Osteoblast (primary cell): ENCODE results near the gene BTBD6. TPM values are rescaled to one million over a fixed set of nuclear protein-coding genes. Genes with fewer than 3 reads are reported as not detected.

Experiments
- DNase-seq: peaks from one replicate; pipeline ENCODE4 v3.0.0; 2011; ENCODE audit warnings: low spot score, mixed read lengths; ENCODE audit not compliant: insufficient read length; ENCODE audit errors: missing footprints
- H2AFZ ChIP-seq: 2 replicates; pipeline ENCODE4 v1.6.0; 2011; ENCODE audit warnings: mild to moderate bottlenecking, low read length
- H3K27ac ChIP-seq: 2 replicates; pipeline ENCODE4 v1.5.1; 2011; ENCODE audit warnings: mild to moderate bottlenecking, low read depth, low read length, moderate library complexity
- H3K27me3 ChIP-seq: 2 replicates; pipeline ENCODE4 v1.6.0; 2012; ENCODE audit warnings: mild to moderate bottlenecking, control low read depth, inconsistent platforms, low read length, moderate library complexity; ENCODE audit not compliant: insufficient read depth
- H3K36me3 ChIP-seq: 2 replicates; pipeline ENCODE4 v1.5.1; 2011; ENCODE audit warnings: mild to moderate bottlenecking, low read length, control low read depth, moderate library complexity; ENCODE audit not compliant: insufficient read depth
- H3K4me1 ChIP-seq: 2 replicates; pipeline ENCODE4 v1.5.1; 2011; ENCODE audit warnings: mild to moderate bottlenecking, low read length, control low read depth, moderate library complexity; ENCODE audit not compliant: insufficient read depth
- H3K4me2 ChIP-seq: 2 replicates; pipeline ENCODE4 v1.6.0; 2011; ENCODE audit warnings: mild to moderate bottlenecking, low read length; ENCODE audit not compliant: insufficient read depth
- H3K4me3 ChIP-seq: fragments of 200-600 bp; sonication (generic); 3 replicates; pipeline ENCODE4 v1.5.1; 2012; ENCODE audit warnings: mild to moderate bottlenecking, low read length, inconsistent platforms; ENCODE audit not compliant: insufficient read depth
- H3K79me2 ChIP-seq: 2 replicates; pipeline ENCODE4 v1.6.0; 2012; ENCODE audit warnings: mild to moderate bottlenecking, low read length, control low read depth, inconsistent platforms; ENCODE audit not compliant: insufficient read depth
- H3K9me3 ChIP-seq: 2 replicates; pipeline ENCODE4 v1.5.1; 2011; ENCODE audit warnings: low read depth, low read length, control low read depth
- H4K20me1 ChIP-seq: 2 replicates; pipeline ENCODE4 v1.6.0; 2012; ENCODE audit warnings: mild to moderate bottlenecking, low read length, control low read depth; ENCODE audit not compliant: insufficient read depth
- total RNA-seq: library from RNA; depleted of rRNA; stranded (reverse); fragments of >200 nt; gene quantifications from 2 replicates; pipeline ENCODE4 v1.2.3, GENCODE V29; 2012
- TF ChIP-seq, protein P1 (sequence below): IDR thresholded peaks from 2 replicates; pipeline ENCODE4 v1.5.1; 2011; ENCODE audit warnings: mild to moderate bottlenecking, low read depth, low read length, moderate library complexity; ENCODE audit errors: extremely low read depth

BTBD6 gene
- total RNA-seq, 1 donor, result 54.3 TPM

DNA sequence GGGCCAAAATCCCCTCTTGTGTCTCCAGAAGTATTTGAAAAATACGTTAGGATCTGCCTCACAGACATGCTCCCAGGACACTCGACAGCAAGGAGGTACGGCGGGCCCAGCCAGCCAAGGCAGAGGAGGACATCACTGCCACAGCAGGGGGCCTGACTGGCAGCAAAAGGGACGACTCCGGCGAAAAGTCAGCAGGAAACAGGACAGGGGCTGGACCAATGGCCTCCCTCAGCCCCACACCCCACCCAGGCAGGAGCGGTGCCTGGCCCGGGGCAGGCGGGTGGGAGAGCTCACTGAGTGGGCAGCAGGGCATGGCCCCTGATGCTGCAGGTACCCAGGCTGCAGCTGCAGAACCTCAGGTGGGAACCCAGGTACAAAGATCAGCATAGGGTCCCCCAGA is 34.7 kb downstream of the BTBD6 start:
- H3K4me3 ChIP-seq, result no peak overlapping the region
- H3K4me1 ChIP-seq, result no peaks in the 10 kb centered on the region
- H3K79me2 ChIP-seq, result peaks cover 59% of the 10 kb centered on the region
- no peak overlapping the region for H3K4me2 ChIP-seq
- no peak overlapping the region for H3K27ac ChIP-seq
- H3K36me3 ChIP-seq, result no peaks in the 10 kb centered on the region
- H2AFZ ChIP-seq, result no peak overlapping the region
- no peaks in the 10 kb centered on the region for H3K27me3 ChIP-seq
- peak; percentile 79 for DNase-seq
- no peaks in the 10 kb centered on the region for H3K9me3 ChIP-seq
- TF ChIP-seq, protein P1, sequence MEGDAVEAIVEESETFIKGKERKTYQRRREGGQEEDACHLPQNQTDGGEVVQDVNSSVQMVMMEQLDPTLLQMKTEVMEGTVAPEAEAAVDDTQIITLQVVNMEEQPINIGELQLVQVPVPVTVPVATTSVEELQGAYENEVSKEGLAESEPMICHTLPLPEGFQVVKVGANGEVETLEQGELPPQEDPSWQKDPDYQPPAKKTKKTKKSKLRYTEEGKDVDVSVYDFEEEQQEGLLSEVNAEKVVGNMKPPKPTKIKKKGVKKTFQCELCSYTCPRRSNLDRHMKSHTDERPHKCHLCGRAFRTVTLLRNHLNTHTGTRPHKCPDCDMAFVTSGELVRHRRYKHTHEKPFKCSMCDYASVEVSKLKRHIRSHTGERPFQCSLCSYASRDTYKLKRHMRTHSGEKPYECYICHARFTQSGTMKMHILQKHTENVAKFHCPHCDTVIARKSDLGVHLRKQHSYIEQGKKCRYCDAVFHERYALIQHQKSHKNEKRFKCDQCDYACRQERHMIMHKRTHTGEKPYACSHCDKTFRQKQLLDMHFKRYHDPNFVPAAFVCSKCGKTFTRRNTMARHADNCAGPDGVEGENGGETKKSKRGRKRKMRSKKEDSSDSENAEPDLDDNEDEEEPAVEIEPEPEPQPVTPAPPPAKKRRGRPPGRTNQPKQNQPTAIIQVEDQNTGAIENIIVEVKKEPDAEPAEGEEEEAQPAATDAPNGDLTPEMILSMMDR, result no peak
- H4K20me1 ChIP-seq, result peaks cover 42% of the 10 kb centered on the region

- no peak overlapping the region for H3K27ac ChIP-seq
- DNase-seq, result no peak
- TF ChIP-seq, protein P1, result no peak
- no peaks in the 10 kb centered on the region for H3K4me1 ChIP-seq
- peaks cover 54% of the 10 kb centered on the region for H3K79me2 ChIP-seq
- H3K4me3 ChIP-seq, result no peak overlapping the region
- no peaks in the 10 kb centered on the region for H3K9me3 ChIP-seq
- no peak overlapping the region for H2AFZ ChIP-seq
- peaks cover 40% of the 10 kb centered on the region for H4K20me1 ChIP-seq
- H3K27me3 ChIP-seq, result no peaks in the 10 kb centered on the region
- no peaks in the 10 kb centered on the region for H3K36me3 ChIP-seq
- no peak overlapping the region for H3K4me2 ChIP-seq
Measured at GRCh38 chr14:105283899-105284298, 35.6 kb downstream of the BTBD6 start.

DNA sequence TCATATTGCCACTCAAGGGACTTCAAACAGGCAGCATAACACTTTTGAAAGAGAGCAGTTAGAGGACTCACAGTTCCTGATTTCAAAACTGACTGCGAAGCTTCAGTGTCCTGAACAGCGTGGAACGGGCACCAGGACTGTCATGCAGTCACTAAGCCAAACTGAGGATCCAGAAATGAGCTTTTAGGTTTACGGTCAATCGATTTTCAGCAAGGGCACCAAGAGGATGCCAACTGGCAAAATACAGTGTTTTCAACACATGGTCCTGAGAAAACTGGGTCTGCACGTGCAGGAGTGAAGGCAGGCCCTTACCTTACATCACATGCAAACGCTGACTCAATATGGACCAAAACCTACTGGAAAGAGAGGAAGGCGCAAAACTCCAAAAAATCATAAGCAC is 36.8 kb downstream of the BTBD6 start:
- no peak for DNase-seq
- Histone ChIP-seq H3K27me3 (no peaks in the 10 kb centered on the region), H4K20me1 (peaks cover 32% of the 10 kb centered on the region), H3K4me1 (no peaks in the 10 kb centered on the region), H3K27ac (no peak overlapping the region), H3K36me3 (no peaks in the 10 kb centered on the region), H3K4me2 (no peak overlapping the region), H3K9me3 (no peaks in the 10 kb centered on the region), H3K4me3 (no peak overlapping the region), H3K79me2 (peaks cover 46% of the 10 kb centered on the region), H2AFZ (no peak overlapping the region)
- TF ChIP-seq, protein P1, result no peak

DNA sequence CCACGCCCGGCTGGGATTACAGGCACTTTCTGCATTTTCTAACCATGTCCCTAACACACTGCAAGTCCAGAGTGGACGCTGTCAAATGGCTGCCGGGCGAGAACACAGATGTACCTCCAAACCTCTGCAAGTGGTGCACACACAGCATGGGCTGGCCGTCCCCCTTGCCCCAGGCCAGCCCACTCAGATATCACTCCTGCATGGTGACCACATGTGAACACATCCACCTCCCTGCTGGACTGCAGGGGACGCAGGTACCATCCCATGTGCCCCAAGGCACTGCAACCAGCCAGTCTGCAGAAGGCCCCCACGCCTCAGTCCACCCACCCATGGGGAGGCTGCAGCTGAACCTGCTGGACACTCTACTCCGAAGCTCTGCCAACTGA is 38.4 kb downstream of the BTBD6 start:
- Histone ChIP-seq H3K27ac (no peak overlapping the region), H2AFZ (no peak overlapping the region), H3K4me3 (no peak overlapping the region)

More for the DNA sequence above, 38.4 kb downstream of the BTBD6 start:
- Histone ChIP-seq H3K4me1 (no peaks in the 10 kb centered on the region), H3K27me3 (no peaks in the 10 kb centered on the region), H3K36me3 (no peaks in the 10 kb centered on the region), H4K20me1 (peaks cover 29% of the 10 kb centered on the region), H3K9me3 (no peaks in the 10 kb centered on the region), H3K79me2 (peaks cover 49% of the 10 kb centered on the region), H3K4me2 (no peak overlapping the region)
- DNase-seq, result peak; percentile 81
- TF ChIP-seq, protein P1, result no peak
